RWPE2 (cell line): ENCODE measurements around the gene IL16.

Source experiments
- ATAC-seq: fragments of 200-7000 bp; cut with Tn5 transposase; 3 replicates; pipeline ENCODE4 v1.9.1; 2021; ENCODE audit warnings: low read depth
- DNase-seq: peaks from one replicate; pipeline ENCODE4 v3.0.0-alpha.2; 2020; ENCODE audit warnings: low spot score
- H3K27ac ChIP-seq: fragments of 450-650 bp; 2 replicates; pipeline ENCODE4 v1.5.1; 2017; ENCODE audit warnings: mild to moderate bottlenecking; ENCODE audit not compliant: poor library complexity, severe bottlenecking
- H3K27me3 ChIP-seq: fragments of 250-450 bp; sonication (Bioruptor Pico); 2 replicates; pipeline ENCODE4 v1.5.1; 2021; ENCODE audit warnings: mild to moderate bottlenecking, moderate library complexity; ENCODE audit not compliant: insufficient read depth, poor library complexity, severe bottlenecking
- H3K36me3 ChIP-seq: fragments of 250-450 bp; sonication (Bioruptor Pico); 2 replicates; pipeline ENCODE4 v1.5.1; 2020; ENCODE audit warnings: low read depth, mild to moderate bottlenecking, moderate library complexity
- H3K4me1 ChIP-seq: fragments of 250-450 bp; sonication (Bioruptor Pico); 2 replicates; pipeline ENCODE4 v1.5.1; 2021; ENCODE audit warnings: mild to moderate bottlenecking, moderate library complexity; ENCODE audit not compliant: insufficient read depth, poor library complexity, severe bottlenecking
- H3K4me3 ChIP-seq: fragments of 250-450 bp; sonication (Bioruptor Pico); 2 replicates; pipeline ENCODE4 v1.5.1; 2021; ENCODE audit warnings: mild to moderate bottlenecking, moderate library complexity; ENCODE audit not compliant: severe bottlenecking
- H3K9me3 ChIP-seq: fragments of 250-450 bp; sonication (Bioruptor Pico); 2 replicates; pipeline ENCODE4 v1.5.1; 2021; ENCODE audit warnings: mild to moderate bottlenecking, moderate library complexity; ENCODE audit not compliant: severe bottlenecking
- CTCF ChIP-seq: fragments of 450-650 bp; IDR thresholded peaks from one replicate; pipeline ENCODE4 v1.5.1; 2017; ENCODE audit warnings: mild to moderate bottlenecking, moderate library complexity; ENCODE audit not compliant: poor library complexity, severe bottlenecking

The IL16 gene

GRCh38 chr15:81265944-81266775 lies 69.5 kb downstream of the IL16 start:
- Histone ChIP-seq H3K4me1 (peaks cover 7% of the 10 kb centered on the region), H3K9me3 (no peaks in the 10 kb centered on the region), H3K4me3 (no peak overlapping the region), H3K27me3 (no peaks in the 10 kb centered on the region), H3K27ac (no peak overlapping the region), H3K36me3 (no peaks in the 10 kb centered on the region)
- peak; percentile 98 for TF ChIP-seq CTCF
- DNase-seq (no peak), ATAC-seq (peak; percentile 91)

- Histone ChIP-seq H3K27me3 (no peaks in the 10 kb centered on the region), H3K27ac (no peak overlapping the region), H3K4me1 (peaks cover 7% of the 10 kb centered on the region), H3K4me3 (no peak overlapping the region), H3K9me3 (no peaks in the 10 kb centered on the region), H3K36me3 (no peaks in the 10 kb centered on the region)
- DNase-seq (no peak), ATAC-seq (no peak)
- TF ChIP-seq CTCF: no peak
Observed at GRCh38 chr15:81268340-81268739, 71.7 kb downstream of the IL16 start.

GRCh38 chr15:81268881-81269601 lies 72.4 kb downstream of the IL16 start:
- H3K4me1 ChIP-seq: peaks cover 7% of the 10 kb centered on the region
- no peaks in the 10 kb centered on the region for H3K36me3 ChIP-seq
- H3K4me3 ChIP-seq: no peak overlapping the region
- H3K9me3 ChIP-seq: no peaks in the 10 kb centered on the region
- no peak for DNase-seq
- no peak for ATAC-seq
- H3K27ac ChIP-seq: no peak overlapping the region
- H3K27me3 ChIP-seq: no peaks in the 10 kb centered on the region
- TF ChIP-seq CTCF: no peak

- Histone ChIP-seq H3K9me3 (no peaks in the 10 kb centered on the region), H3K4me3 (no peak overlapping the region), H3K4me1 (peaks cover 7% of the 10 kb centered on the region), H3K27ac (no peak overlapping the region), H3K36me3 (no peaks in the 10 kb centered on the region), H3K27me3 (no peaks in the 10 kb centered on the region)
- DNase-seq (no peak), ATAC-seq (no peak)
- no peak for TF ChIP-seq CTCF
Observed at GRCh38 chr15:81270188-81270587, 73.5 kb downstream of the IL16 start.
